HCT116 (cell line): ENCODE results near the gene KPNA1. TPM values are rescaled to one million over a fixed set of nuclear protein-coding genes. Genes with fewer than 3 reads are reported as not detected.

ENCODE experiments used
- ATAC-seq: fragments of 200-7000 bp; cut with Tn5 transposase; 2 replicates; pipeline ENCODE4 v1.9.1; 2020; ENCODE audit warnings: mild to moderate bottlenecking, moderate library complexity
- BruUV-seq: library from RNA; stranded (reverse); fragments of 400-500 nt; replicated peaks from 2 replicates; lab custom pipeline; 2021; lab: Mats Ljungman, UMichigan
- CTCF ChIA-PET: fragments of 300-600 bp; sonication (Branson Sonifier 250); formaldehyde crosslinking; loops from one replicate; lab custom pipeline; 2021; ENCODE audit warnings: antibody characterized with exemption; lab: Charles Lee
- POLR2A ChIA-PET: fragments of 300-600, 350-600 bp; sonication (Branson Sonifier 250); formaldehyde crosslinking; loops from one replicate; lab custom pipeline; 2021; ENCODE audit warnings: antibody characterized with exemption; lab: Charles Lee
- RAD21 ChIA-PET, 2 experiments: fragments of 300-600 bp; sonication (Branson Sonifier 250); formaldehyde crosslinking; loops; one replicate each; lab custom pipeline; 2023; ENCODE audit warnings: low total read pairs in 2 of 2; ENCODE audit not compliant: uncharacterized antibody in 2 of 2, unreplicated experiment in 2 of 2, low non-redundant PET in 1 of 2; lab: Charles Lee
- DNase-seq: peaks from one replicate; pipeline ENCODE4 v3.0.0-alpha.2; 2010; ENCODE audit warnings: low read depth, low spot score
- H2AFZ ChIP-seq: fragments of 200-600 bp; shearing (Covaris generic), sonication (generic); 2 replicates; pipeline ENCODE4 v1.6.1; 2017; ENCODE audit warnings: low read depth, mixed run types, mixed read lengths, antibody characterized with exemption, low read length; ENCODE audit not compliant: poor library complexity, severe bottlenecking
- H3K27ac ChIP-seq: 2 replicates; pipeline ENCODE4 v1.5.1; 2012; ENCODE audit warnings: low read depth, low read length
- H3K27me3 ChIP-seq: fragments of 200-600 bp; sonication (generic); 2 replicates; pipeline ENCODE4 v1.6.1; 2016; ENCODE audit warnings: mixed run types, low read length, mixed read lengths; ENCODE audit not compliant: insufficient read depth
- H3K36me3 ChIP-seq, 2 experiments: fragments of 200-500 bp in 1 of 2; fragments of 200-600 bp in 1 of 2; sonication (Bioruptor generic) in 1 of 2; sonication (generic) in 1 of 2; 2 replicates each; pipeline versions ENCODE4 v1.5.1 to v1.6.1; 2014 to 2016; ENCODE audit warnings: low read length in 2 of 2, inconsistent platforms in 1 of 2, mixed read lengths in 1 of 2, mixed run types in 1 of 2; ENCODE audit not compliant: insufficient read depth in 2 of 2, control insufficient read depth in 1 of 2
- H3K4me1 ChIP-seq, 2 experiments: fragments of 200-600 bp in 1 of 2; sonication (generic) in 1 of 2; 2 replicates each; pipeline versions ENCODE4 v1.5.1 to v1.6.1; 2012 to 2017; ENCODE audit warnings: low read length in 2 of 2, inconsistent platforms in 1 of 2, mild to moderate bottlenecking in 1 of 2, mixed read lengths in 1 of 2, mixed run types in 1 of 2, moderate library complexity in 1 of 2; ENCODE audit not compliant: insufficient read depth in 2 of 2, control insufficient read depth in 1 of 2
- H3K4me2 ChIP-seq: fragments of 200-600 bp; sonication (generic); 2 replicates; pipeline ENCODE4 v1.6.1; 2017; ENCODE audit warnings: mixed run types, low read length, mixed read lengths
- H3K4me3 ChIP-seq, 2 experiments: fragments of 200-600 bp in 1 of 2; sonication (generic) in 1 of 2; replicated peaks in 1 of 2; 2 replicates each; pipeline ENCODE4 v1.5.1; 2011 to 2016; ENCODE audit warnings: low read length in 2 of 2, control low read depth in 1 of 2, low read depth in 1 of 2, mild to moderate bottlenecking in 1 of 2, mixed read lengths in 1 of 2, mixed run types in 1 of 2
- H3K79me2 ChIP-seq: fragments of 200-600 bp; sonication (generic); 2 replicates; pipeline ENCODE4 v1.6.1; 2017; ENCODE audit warnings: mild to moderate bottlenecking, mixed run types, low read length, moderate library complexity, mixed read lengths; ENCODE audit not compliant: insufficient read depth
- H3K9ac ChIP-seq: fragments of 200-600 bp; sonication (generic); 2 replicates; pipeline ENCODE4 v1.6.1; 2016; ENCODE audit warnings: low read length, mixed read lengths
- H3K9me2 ChIP-seq: fragments of 200-600 bp; sonication (generic), shearing (Covaris generic); 2 replicates; pipeline ENCODE4 v1.6.1; 2017; ENCODE audit warnings: mixed run types, mild to moderate bottlenecking, moderate library complexity; ENCODE audit not compliant: insufficient read depth
- H3K9me3 ChIP-seq, 2 experiments: fragments of 200-500 bp in 1 of 2; fragments of 200-600 bp in 1 of 2; sonication (Bioruptor generic) in 1 of 2; sonication (generic) in 1 of 2; 2 replicates each; pipeline ENCODE4 v1.6.1; 2014 to 2017; ENCODE audit warnings: low read length in 2 of 2, mixed read lengths in 2 of 2, inconsistent platforms in 1 of 2, low read depth in 1 of 2, mild to moderate bottlenecking in 1 of 2, mixed run types in 1 of 2, moderate library complexity in 1 of 2; ENCODE audit not compliant: control insufficient read depth in 1 of 2, insufficient read depth in 1 of 2
- H4K20me1 ChIP-seq: fragments of 200-600 bp; sonication (generic), shearing (Covaris generic); 2 replicates; pipeline ENCODE4 v1.6.1; 2017; ENCODE audit warnings: mixed run types, mild to moderate bottlenecking, moderate library complexity; ENCODE audit not compliant: insufficient read depth
- CBX3 ChIP-seq: IDR thresholded peaks from 2 replicates; pipeline ENCODE4 v1.6.1; 2012; ENCODE audit warnings: low read depth
- CEBPB ChIP-seq: IDR thresholded peaks from 2 replicates; pipeline ENCODE4 v1.6.1; 2012; ENCODE audit warnings: low read depth
- EGR1 ChIP-seq: IDR thresholded peaks from 2 replicates; pipeline ENCODE4 v1.6.1; 2012; ENCODE audit warnings: low read depth
- ELF1 ChIP-seq: IDR thresholded peaks from 2 replicates; pipeline ENCODE4 v1.6.1; 2012; ENCODE audit warnings: low read depth, borderline replicate concordance
- POLR2A ChIP-seq: IDR thresholded peaks from 2 replicates; pipeline ENCODE4 v1.7.0; 2011; ENCODE audit warnings: borderline replicate concordance; ENCODE audit not compliant: insufficient read depth, insufficient read length; ENCODE audit errors: extremely low read depth
- POLR2AphosphoS5 ChIP-seq: IDR thresholded peaks from 2 replicates; pipeline ENCODE4 v1.6.1; 2011; ENCODE audit warnings: mild to moderate bottlenecking, low read depth, low read length, moderate library complexity
- SIN3A ChIP-seq: IDR thresholded peaks from 2 replicates; pipeline ENCODE4 v1.6.1; 2012; ENCODE audit warnings: low read depth
- SRF ChIP-seq: IDR thresholded peaks from 2 replicates; pipeline ENCODE4 v1.6.1; 2012; ENCODE audit warnings: low read depth
- TCF7L2 ChIP-seq: IDR thresholded peaks from 2 replicates; pipeline ENCODE4 v1.7.0; 2011; ENCODE audit warnings: borderline replicate concordance, inconsistent platforms; ENCODE audit not compliant: insufficient read depth, insufficient read length; ENCODE audit errors: extremely low read depth
- YY1 ChIP-seq: IDR thresholded peaks from 2 replicates; pipeline ENCODE4 v1.6.1; 2011; ENCODE audit warnings: low read length, low read depth, moderate library complexity, mild to moderate bottlenecking; ENCODE audit not compliant: insufficient replicate concordance; ENCODE audit errors: extremely low read depth
- ZNF274 ChIP-seq: fragments of 200-500 bp; sonication (Bioruptor generic); IDR thresholded peaks from 2 replicates; pipeline ENCODE4 v1.6.1; 2014; ENCODE audit warnings: mild to moderate bottlenecking, low read depth, low read length, inconsistent platforms
- intact Hi-C: fragments of 100-400 bp; cut with micrococcal nuclease; formaldehyde crosslinking; loops from 2 replicates; pipeline ENCODE4 v1.10.0; 2022
- total RNA-seq: library from RNA; stranded (reverse); gene quantifications from one replicate; pipeline ENCODE4 v1.2.1, GENCODE V29; 2021; ENCODE audit not compliant: unreplicated experiment
- TF ChIP-seq, protein P1 (sequence below): IDR thresholded peaks from 2 replicates; pipeline ENCODE4 v1.6.1; 2012
- TF ChIP-seq, protein P2 (sequence below): IDR thresholded peaks from 2 replicates; pipeline ENCODE4 v1.6.1; 2012; ENCODE audit warnings: low read depth

KPNA1 gene
- total RNA-seq, 1 experiment from 2014 or later = 73.4 TPM

GRCh38 chr3:122407946-122408345 is 106.8 kb downstream of the KPNA1 start:
- TF ChIP-seq POLR2A (no peak), ZNF274 (no peak), YY1 (no peak), CBX3 (no peak), ELF1 (no peak), SRF (no peak), EGR1 (no peak), POLR2AphosphoS5 (no peak), SIN3A (no peak), TCF7L2 (no peak), CEBPB (no peak)
- TF ChIP-seq, protein P1, sequence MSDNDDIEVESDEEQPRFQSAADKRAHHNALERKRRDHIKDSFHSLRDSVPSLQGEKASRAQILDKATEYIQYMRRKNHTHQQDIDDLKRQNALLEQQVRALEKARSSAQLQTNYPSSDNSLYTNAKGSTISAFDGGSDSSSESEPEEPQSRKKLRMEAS = no peak
- TF ChIP-seq, protein P2, sequence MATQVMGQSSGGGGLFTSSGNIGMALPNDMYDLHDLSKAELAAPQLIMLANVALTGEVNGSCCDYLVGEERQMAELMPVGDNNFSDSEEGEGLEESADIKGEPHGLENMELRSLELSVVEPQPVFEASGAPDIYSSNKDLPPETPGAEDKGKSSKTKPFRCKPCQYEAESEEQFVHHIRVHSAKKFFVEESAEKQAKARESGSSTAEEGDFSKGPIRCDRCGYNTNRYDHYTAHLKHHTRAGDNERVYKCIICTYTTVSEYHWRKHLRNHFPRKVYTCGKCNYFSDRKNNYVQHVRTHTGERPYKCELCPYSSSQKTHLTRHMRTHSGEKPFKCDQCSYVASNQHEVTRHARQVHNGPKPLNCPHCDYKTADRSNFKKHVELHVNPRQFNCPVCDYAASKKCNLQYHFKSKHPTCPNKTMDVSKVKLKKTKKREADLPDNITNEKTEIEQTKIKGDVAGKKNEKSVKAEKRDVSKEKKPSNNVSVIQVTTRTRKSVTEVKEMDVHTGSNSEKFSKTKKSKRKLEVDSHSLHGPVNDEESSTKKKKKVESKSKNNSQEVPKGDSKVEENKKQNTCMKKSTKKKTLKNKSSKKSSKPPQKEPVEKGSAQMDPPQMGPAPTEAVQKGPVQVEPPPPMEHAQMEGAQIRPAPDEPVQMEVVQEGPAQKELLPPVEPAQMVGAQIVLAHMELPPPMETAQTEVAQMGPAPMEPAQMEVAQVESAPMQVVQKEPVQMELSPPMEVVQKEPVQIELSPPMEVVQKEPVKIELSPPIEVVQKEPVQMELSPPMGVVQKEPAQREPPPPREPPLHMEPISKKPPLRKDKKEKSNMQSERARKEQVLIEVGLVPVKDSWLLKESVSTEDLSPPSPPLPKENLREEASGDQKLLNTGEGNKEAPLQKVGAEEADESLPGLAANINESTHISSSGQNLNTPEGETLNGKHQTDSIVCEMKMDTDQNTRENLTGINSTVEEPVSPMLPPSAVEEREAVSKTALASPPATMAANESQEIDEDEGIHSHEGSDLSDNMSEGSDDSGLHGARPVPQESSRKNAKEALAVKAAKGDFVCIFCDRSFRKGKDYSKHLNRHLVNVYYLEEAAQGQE = no peak
- TF ChIP-seq, all 23 proteins: peak for 0
- Histone ChIP-seq H4K20me1 (no peaks in the 10 kb centered on the region), H3K79me2 (no peaks in the 10 kb centered on the region), H3K4me1 (no peaks in the 10 kb centered on the region), H3K4me2 (no peak overlapping the region), H3K27me3 (no peaks in the 10 kb centered on the region), H3K4me3 (no peak overlapping the region), H3K27ac (no peak overlapping the region), H3K36me3 (peaks cover 31 to 42% of the 10 kb centered on the region in 2 experiments), H3K9me3 (no peaks in the 10 kb centered on the region), H3K9ac (no peak overlapping the region), H3K9me2 (no peaks in the 10 kb centered on the region), H2AFZ (no peak overlapping the region)
- POLR2A ChIA-PET = interaction anchor here (1.2 kb wide), 1 partner anchor 24 kb away, joined by 5 read pairs; the partner anchor contains the start of gene FAM162A
- BruUV-seq = no TSS peak
- DNase-seq = no peak
- ATAC-seq = no peak
- RAD21 ChIA-PET = no interaction called here
- intact Hi-C loops = no loop called here
- CTCF ChIA-PET = no interaction called here
